NCI-H345 treated with DMSO at 0.1 percent for 48 hours (cell line): ENCODE measurements around the gene SGK2.

Source experiments
- DNase-seq: peaks from one replicate; lab custom pipeline; 2025; ENCODE audit not compliant: unreplicated experiment; lab: John Stamatoyannopoulos, UW

Gene SGK2

DNA sequence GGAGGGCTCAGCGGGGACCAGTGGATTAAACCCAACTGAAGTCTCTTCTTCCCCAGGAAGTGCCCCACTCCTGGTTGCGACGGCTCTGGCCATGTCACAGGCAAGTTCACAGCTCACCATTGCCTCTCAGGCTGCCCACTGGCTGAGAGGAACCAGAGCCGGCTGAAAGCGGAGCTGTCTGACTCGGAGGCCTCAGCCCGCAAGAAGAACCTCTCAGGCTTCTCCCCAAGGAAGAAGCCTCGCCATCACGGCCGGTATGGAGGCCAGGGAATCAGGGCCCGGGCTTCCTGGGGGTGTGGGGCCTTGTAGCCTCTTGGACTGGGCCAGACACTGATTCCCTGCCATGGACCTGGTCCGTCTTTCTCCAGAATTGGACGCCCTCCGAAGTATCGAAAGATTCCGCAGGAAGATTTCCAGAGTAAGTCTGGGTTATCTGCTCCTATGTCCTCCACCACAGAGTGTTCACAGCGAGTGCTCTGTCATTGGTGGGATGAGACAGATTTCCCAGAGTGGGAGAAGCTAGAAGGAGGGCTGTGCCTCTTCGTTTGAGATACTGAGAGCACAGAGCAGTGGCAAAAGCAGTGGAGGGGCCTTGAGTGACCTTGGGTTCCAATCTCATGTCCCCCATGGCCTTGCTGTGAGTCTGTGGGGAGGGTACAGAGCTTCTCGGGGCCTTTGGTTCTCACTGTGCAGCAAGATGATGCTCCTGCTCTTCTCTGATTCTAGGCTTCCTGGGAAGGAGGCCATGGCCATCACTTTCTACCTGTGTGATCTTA, 22.6 kb upstream of the SGK2 start:
- no peak for DNase-seq

DNA sequence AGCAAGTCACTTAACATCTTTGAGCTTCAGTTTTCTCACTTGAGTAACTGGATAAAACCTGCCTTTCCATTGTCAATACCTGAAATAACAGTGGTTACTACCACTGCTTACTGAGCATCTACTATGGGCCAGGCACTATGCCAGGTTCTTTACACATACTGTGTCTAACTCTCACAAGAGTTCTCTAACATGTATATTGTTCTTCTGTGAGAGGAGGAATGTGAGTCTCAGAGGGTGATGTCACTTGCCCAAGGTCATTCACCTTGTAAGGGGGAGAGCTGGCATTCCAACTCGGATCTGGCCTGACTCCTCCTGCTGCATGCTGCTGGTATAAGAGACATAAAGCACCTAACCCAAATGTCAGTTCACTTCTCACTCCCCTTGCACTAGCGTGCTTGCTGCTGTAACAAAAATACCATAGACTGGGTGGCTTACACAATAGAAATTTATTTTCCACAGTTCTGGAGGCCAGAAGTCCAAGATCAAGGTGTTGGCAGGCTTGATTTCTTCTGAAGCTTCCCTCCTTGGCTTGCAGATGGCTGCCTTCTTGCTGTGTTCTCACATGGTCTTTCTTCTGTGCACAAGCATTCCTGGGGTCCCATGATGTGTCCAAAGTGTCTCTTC, 21.9 kb upstream of the SGK2 start:
- no peak for DNase-seq

DNA sequence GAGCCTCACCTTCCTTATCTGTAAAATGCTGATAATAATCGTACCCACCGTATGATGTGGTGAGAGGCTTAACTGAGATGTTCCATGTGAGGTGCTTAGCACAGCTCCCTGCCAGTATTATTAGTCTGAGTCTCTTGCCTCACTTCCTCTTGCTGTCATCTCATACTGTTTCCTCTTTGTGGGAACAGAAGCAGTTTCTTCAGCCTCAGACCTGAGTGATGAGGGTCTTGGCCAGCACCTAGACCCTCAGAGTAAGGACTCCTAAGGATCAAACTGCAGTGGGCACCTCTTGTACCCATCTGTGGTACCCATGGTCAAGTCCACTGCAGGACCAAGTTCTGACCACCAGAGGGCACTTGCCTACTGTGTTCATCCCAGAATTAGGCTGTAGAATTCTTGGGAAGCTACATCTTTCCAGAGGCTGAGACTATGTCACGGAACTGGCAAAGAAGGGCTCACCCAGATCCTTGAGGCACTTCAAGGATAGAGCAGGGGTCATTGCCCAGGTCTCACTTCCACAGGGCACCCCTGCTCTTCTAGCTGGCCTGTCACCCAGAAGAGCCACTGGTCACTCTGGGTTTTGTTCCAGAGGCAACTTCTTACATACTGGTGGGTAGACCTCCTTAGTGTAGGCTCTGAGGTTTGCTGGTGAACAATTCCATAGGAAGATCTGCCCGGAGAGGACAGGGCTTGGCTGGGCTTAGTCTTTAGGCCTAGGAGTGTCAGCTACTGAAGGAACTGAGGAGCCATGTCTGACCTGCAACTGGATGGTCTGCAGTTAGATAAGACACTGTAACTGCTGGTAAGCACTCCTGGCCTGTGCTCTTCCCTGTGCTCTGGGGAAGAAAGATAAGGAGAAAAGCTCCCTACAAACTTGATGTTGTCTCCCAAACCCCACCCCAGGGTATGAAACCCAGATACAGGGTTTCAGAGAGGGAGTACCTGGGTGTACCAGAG, 20.6 kb upstream of the SGK2 start:
- peak; percentile 19 for DNase-seq

DNA sequence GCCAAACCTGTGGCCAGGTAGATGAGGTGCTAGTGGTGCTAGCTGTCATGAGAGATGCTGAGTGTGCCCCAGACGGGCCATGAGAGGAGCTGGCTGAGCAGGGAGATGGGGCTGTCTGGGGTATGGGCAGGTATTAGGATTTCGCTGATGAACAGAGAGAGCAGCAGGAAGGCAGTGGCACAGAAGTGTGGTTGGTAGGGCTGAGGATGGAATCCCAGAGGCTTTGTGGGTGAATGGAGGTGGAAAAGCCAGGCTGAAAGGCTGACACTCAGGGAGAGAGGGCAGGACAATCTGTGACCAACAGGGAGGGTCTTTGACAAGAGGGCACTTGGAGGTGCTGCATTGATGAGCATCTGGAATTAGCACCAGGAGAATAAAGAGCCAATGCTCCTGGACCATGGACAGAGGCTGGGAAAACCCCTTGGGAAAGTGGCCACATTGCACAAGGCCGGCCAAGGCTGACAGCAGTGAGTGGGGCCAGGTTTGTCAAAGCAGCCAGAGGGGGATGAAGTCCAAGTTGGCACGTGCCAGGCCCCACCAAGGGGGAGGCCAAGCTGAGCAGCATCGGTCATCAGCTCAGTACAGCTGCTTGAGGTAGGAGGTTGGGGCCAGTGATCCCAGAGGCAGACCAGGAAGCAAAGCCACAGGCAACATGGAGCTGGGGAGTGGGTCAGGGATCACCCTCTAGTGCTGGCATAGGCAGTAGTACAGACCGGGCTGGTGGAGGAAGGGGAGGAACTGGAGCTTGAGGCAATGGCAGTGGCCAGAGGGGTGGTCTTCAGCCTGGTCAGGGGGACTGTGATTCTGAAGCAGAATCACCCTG, 19.7 kb upstream of the SGK2 start:
- no peak for DNase-seq

DNA sequence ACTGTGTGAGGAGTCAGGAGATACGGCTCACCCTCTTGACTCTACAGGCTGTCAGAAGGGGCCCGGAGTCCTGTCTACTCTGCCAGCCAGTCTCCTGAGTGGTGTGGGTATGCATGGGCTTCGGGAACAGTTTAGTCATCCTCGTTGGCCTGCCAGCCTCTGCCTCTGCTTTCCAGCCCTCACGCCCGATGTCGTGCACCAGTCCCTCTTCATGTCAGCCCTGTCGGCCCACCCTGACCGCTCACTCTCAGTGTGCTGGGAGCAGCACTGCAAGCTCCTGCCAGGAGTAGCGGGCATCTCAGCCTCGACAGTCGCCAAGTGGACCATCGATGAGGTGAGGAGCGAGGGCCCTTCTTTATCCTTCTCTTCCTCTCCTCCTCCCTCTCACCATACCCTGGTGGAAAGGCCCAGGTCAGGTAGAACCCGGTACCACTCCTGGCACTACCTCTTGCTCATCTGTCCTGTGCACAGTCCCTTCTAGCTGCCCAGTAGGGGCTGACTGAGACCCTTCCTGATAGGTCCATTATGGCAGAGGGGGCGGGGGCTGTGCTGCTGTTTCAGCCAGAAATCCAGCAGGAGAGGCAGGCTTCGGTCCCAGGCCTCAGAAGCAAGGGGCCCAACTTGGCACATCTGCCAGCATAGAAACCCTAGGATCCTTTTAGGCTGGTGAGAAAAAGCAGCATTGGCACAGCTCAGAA, 18.7 kb upstream of the SGK2 start:
- no peak for DNase-seq

DNA sequence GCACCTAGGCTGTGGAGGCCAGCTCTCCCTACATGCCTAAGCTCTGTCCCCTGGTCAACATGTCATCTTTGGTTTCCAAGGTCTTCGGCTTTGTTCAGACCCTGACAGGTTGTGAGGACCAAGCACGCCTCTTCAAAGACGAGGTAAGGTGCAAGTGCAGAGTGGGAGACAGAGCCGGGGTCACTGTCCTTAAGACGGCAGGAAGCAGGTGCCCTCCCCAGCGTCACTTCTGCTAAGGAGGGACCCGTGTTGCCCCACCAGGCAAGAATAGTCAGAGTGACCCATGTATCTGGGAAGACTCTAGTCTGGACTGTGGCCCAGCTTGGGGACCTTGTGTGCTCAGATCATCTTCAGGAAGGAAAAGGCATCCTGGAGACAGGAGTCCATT, 18.2 kb upstream of the SGK2 start:
- no peak for DNase-seq

DNA sequence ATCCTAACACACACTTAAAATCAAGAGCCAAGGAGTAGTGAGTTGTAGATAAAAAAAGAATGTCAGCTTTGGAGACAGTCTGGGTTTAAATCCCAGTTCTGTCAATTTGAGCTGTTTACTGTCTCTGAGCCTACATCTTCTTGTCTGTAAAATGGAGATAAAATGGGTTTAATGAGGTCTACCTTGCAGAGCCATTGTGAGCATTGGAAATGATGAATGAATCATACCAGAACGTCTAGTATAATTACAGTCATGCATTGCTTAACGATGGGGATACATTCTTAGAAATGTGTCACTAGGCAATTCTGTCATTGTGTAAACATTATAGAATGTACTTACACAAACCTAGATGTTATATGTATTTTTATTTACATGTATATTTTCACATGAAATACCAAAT, 17.6 kb upstream of the SGK2 start:
- no peak for DNase-seq

DNA sequence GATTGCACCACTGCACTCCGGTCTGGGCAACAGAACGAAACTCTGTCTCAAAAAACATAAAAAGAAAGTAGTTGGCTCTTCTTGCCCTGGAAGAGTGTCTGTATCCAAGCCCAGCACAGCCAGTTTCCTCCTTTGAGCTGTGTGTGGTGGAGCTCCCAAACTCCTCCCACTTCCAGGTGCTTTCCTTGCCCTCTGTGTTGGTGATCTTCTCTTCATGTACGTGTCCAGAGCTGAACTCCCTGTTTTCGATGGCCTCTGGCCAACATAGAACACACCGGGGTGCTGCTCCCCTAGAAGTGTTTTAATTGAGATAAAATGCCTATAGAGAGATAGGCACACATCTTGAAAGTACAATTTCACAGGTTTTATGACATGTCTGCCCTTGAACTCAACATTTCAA, 16.7 kb upstream of the SGK2 start:
- no peak for DNase-seq

DNA sequence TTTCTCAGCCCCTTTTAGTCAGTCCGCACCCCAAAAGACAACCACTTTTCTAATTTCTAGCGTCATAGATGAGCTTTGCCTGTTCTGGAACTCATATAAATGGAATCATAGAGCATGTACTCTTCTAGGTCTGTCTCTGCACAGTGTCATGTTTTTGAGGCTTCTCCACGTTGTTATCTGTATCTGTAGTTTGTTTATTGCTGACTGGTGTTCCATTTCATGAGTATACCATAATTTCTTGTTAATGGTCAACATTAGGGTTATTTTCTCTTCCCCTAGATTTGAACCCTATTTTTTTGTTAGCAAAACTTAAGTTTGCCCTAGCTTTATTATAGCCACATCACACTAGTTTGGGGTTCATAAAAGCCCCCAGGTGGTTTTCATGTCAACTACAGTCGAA, 16.2 kb upstream of the SGK2 start:
- DNase-seq, result no peak

DNA sequence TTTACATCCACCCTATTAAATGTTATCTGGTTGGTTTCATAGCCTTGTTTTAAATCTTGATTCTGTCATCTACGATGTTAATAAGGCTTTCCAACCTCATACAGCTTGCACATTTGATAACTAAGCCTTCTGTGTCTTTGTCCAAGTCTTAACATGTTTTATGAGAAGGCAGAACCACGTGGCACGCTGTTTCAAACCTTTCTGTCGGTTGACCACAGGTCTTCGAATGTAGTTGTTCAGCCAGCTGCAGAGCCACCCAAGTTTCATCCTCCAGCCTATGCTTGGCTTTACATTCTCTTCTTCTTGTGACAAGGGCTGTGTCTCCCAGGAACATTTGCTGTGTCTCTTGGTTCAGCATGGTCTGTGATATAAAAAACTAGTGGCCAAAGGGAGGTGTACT, 15.7 kb upstream of the SGK2 start:
- DNase-seq, result no peak

DNA sequence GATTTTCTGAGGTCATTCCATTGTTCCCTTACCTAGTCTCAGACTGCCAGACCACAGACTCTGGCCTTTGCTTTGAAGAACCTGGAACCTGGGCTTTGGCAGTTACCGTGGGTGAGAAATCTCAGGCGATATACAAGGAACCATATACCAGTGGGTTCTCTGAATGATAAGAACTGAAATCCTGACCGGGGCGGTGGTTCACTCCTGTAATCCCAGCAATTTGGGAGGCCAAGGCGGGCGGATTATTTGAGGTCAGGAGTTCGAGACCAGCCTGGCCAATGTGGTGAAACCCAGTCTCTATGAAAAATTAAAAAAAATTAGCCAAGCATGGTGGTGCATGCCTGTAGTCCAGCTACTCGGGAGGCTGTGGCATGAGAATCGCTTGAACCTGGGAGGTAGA, 14.3 kb upstream of the SGK2 start:
- no peak for DNase-seq

DNA sequence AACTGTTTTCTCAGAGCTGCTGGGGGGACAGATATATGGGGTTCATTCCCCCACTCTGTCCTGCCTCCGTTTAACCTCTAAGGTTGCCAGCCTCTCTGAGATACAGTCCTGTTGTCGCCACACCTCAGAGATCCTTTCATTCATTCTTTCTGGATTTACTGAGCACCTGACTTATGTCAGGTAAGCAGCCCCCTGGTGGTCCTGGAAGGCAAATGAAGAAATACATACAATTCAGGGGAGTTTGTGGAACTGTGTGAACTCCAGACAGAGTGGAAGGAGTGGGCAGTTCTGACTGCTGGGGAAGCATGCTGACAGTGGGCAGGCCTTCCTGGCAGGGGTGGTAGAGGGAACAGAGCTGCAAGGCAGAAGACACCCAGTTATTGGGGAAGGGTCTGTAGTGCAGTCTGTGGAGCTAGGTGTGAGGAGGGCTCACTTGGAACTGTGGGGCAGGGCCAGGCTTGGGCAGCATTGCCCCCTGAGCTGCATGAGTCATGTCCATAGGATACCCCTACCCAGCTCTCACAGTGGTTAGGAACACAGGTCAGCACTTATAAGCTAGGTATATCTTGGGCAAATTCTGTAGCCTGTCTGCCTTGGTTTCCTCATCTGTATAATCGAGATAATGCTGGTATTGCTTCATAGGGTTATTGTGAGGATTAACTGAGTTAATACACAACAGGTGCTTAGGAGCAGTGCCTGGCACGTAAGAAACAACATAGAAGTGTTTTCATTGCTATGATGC, 12.8 kb upstream of the SGK2 start:
- DNase-seq, result no peak

DNA sequence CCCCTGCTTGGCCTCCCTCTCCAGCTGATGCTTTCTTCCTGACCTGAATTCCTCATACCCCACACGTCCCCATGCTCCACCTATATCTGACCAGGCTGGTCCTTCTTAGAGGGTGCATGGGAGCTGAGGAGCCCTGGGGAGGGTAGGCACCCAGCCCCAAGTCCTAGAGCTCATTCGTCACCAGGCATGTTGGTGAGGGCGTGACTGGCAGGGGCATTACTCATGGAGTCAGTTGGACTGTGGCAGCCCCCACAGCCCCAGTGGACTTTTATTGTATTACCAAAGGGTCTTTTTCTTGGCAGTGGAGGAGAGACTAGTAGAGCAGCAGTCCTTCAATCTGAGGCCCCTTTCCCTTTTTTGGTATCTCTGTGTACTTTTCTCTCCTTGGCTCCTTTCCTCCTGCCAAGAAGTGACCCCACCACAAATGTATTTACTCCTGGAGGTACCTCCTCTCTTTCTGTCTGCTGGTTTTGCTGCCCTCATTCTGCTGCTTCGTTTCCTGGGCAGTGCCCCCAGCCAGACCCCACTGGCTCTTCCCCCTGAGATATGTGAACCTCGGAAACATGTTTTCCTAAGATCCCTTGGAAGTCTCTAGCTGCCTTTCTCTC, 10.4 kb upstream of the SGK2 start:
- DNase-seq, result no peak

DNA sequence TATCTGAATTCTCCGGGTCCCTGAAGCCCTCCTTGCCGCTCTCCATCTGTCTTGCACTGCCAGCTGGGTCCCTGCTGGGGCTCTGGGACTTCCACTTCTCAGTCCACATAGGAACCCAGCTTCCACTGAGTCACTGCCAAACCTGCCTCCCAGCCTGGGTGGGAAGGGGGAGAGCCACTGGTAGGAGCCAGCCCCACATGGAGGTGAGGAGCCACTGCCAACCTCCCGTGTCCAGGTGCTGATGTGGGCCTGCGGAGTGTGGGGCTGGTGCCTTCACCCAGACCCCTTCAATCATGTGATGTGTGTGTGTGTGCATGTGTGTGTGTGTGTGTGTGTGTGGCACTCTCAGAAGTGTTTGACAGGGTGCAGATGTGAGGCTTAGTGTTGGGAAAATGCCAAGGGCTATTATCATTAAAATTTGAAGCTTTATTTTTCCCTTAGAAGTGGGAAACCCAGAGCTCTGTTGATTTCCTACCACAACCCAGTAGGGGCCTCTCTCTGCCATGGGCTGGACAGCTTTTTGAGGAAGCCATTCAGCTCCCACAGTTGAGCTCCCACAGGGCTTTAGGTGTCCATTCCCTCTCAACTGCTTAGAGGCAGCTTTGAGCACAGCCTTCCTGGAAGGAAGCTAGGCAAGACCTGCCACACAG, 9.3 kb upstream of the SGK2 start:
- no peak for DNase-seq

DNA sequence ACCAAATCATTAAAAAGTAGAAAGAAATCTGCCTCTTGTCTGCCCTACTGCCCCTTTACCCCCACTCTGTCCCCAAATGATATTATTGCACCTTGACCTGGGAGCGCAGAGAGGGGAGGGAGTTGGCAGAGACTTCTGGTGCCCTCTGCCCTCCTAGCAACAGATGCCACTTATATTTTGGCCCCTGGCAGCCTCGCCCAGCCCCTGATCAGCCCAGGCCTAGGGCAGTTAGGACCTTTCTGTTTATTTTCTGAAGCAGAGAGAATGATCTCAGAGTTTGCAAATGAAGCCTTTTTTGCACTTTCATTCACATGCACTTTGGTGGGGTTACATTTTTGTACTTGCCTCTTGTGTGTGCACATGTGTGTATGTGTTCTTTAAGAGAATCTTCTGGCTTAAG, 8.4 kb upstream of the SGK2 start:
- DNase-seq, result no peak

DNA sequence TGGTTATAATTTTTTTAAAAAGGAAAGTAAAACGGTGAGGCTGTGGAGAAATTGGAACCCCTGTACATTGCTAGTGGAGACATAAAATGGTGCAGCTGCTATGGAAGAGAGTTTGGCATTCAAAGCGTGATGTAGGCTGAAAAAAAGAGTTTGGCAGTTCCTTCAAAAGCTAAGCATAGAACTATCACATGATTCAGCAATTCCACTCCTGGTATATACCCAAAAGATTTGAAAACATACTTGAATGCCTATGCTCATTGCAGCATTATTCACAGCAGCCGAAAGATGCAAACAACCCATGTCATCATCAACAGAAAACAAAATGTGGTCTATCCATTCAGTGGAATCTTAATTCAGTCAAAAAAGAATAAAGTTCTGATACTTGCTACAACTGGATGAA, 4.5 kb upstream of the SGK2 start:
- no peak for DNase-seq

DNA sequence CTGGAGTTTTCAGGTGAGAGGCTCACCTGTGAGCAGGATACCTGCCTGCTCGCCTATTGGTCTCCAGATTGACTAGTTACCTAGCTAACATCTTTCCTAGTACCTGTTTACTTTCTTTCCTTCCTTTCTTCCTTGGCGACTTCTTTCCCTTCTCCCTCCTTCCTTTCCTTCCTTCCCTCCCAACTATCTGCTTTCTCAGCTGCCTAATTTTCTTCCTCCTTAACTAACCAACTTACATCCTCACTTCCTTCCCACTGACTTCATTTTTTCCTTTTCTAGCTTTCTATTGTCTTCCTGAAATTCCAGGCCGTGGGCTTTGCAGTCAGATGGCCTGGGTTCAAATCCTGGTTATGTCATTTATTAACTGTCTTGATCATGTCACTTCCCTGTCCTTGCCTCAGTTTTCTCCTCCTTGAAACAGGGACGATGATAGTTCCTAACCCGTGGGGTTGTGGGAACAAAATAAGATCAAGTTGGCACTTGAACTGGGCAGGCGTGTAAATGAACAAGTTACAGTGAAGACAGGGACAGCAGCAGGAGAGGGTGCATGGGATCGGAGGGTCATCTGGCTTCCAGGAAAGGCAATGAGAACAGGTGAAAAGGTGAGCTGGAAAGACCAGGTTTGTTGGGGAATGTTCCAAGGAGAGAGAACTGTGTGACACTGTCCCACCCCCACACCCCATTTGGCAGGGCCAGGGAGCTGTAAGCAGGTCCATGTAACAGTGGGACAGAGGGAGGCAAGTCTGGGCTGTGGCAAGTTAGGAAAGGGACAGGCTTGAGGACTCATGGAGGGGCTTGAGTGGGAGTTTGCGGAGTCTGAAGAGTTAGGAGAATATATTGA, 540 bp downstream of the SGK2 start:
- DNase-seq, result no peak

DNA sequence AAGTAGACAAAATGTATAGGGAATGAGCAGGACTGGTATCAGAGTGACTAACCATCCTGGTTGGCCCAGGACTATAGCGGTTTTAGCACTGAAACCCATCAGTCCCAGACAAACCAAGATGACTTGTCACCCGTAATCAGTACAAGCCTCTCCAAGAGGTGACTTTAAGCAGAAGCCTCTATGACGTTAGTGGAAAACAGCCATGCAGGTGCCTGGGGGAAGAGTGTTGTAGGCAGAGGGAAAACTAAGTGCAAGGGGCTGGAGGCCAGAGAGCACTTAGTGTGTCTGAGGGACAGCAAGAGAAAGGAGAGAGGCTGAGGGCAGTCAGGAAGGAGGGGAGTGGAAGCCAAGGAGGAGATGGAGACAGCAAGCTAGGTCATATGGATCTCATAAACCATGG, 2.1 kb downstream of the SGK2 start:
- no peak for DNase-seq
